ENCODE results near the gene CBX3.
A peak's percentile ranks its signal among the peaks of the same experiment; 100 is the strongest.

CBX3 gene

DNA sequence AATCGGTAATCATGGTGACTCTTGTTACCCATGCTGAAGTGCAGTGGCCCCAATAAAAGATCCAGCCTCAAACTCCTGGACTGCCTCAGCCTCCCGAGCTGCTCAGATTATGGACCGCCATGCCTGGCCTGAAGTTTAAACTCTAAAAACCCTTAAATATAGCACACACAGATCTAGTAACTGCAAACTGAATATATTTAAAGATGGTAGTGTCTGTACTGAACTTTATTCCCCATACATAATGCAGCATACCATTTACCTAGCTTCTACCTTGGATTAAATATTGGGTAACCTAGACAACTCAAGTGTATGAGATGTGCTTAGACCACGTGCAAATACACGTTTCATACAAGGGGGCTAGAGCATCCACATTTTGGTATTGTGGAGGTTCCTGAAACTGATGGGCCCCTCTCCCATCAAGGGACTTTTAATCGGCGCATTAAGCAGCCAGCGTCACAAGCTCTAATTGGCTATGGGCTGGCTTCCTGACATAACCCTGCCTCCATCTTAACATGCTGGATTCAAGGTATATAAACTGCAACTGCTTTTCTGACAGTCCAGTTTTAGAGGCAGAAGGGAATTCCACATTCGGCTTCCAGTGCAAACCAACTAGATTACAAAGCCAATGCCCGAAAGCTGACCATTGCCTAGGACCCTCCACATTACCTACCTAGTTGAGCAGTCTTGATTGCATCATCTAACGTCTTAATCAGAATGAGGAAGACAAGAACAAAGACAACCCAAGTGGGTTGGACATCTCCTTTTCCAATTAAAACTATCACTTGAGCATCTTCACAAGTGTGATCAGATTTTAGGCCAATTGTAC is 14.0 kb upstream of the CBX3 start:
- TF ChIP-seq, protein P1, sequence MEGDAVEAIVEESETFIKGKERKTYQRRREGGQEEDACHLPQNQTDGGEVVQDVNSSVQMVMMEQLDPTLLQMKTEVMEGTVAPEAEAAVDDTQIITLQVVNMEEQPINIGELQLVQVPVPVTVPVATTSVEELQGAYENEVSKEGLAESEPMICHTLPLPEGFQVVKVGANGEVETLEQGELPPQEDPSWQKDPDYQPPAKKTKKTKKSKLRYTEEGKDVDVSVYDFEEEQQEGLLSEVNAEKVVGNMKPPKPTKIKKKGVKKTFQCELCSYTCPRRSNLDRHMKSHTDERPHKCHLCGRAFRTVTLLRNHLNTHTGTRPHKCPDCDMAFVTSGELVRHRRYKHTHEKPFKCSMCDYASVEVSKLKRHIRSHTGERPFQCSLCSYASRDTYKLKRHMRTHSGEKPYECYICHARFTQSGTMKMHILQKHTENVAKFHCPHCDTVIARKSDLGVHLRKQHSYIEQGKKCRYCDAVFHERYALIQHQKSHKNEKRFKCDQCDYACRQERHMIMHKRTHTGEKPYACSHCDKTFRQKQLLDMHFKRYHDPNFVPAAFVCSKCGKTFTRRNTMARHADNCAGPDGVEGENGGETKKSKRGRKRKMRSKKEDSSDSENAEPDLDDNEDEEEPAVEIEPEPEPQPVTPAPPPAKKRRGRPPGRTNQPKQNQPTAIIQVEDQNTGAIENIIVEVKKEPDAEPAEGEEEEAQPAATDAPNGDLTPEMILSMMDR (IDR thresholded peaks at IDR 0.05), result no peak
- H3K27ac ChIP-seq, result peak overlapping the region in 1 of 2 donors; percentile 22
- no peak for DNase-seq (ENCODE audit: low spot score)
- no peak overlapping the region for H3K4me3 ChIP-seq

GRCh38 chr7:26188206-26188956 is 13.2 kb upstream of the CBX3 start:
- TF ChIP-seq, protein P1 (IDR thresholded peaks at IDR 0.05), result no peak
- Histone ChIP-seq H3K27ac (no peak overlapping the region), H3K4me3 (no peak overlapping the region)
- no peak for DNase-seq (ENCODE audit: low spot score)

GRCh38 chr7:26188957-26189541 is 12.5 kb upstream of the CBX3 start:
- TF ChIP-seq, protein P1 (IDR thresholded peaks at IDR 0.05), result no peak
- DNase-seq (ENCODE audit: low spot score), result no peak
- Histone ChIP-seq H3K4me3 (no peak overlapping the region), H3K27ac (no peak overlapping the region)

- no peak for DNase-seq (ENCODE audit: low spot score)
- Histone ChIP-seq H3K4me3 (no peak overlapping the region), H3K27ac (no peak overlapping the region)
- TF ChIP-seq, protein P1 (IDR thresholded peaks at IDR 0.05), result no peak
Measured at GRCh38 chr7:26189697-26190096, 11.8 kb upstream of the CBX3 start.

DNA sequence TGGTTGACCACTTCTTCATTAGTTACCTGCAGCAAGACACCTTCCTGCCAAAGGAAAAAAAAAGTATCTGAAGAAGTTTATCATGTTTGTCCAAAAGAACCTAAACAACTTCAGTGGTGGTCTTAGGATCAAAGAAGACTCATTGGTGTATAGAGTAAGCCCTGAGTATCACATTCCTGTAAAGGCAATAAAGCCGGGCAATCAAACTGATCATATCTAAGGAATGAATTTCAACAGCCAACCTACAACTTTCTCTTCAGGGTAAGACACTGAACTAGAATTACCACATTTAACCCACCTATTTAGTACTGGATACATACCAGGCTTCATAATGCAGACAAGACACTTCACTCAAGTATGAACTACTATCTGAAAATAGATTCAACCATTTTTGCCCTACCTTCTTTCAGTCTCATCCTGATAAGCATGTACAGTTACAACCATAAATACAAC is 11.1 kb upstream of the CBX3 start:
- H3K4me3 ChIP-seq, result no peak overlapping the region
- TF ChIP-seq, protein P1 (IDR thresholded peaks at IDR 0.05), result no peak
- H3K27ac ChIP-seq, result no peak overlapping the region
- no peak for DNase-seq (ENCODE audit: low spot score)

- TF ChIP-seq, protein P1 (IDR thresholded peaks at IDR 0.05), result no peak
- no peak overlapping the region for H3K27ac ChIP-seq
- H3K4me3 ChIP-seq, result no peak overlapping the region
- DNase-seq (ENCODE audit: low spot score), result no peak
Measured at GRCh38 chr7:26191233-26191973, 10.1 kb upstream of the CBX3 start.

Data from coronary artery (tissue), 2 donors.